HG03432 (cell line): ENCODE results near the gene UQCR11.

ENCODE experiments used
- ATAC-seq: cut with Tn5 transposase; IDR thresholded peaks from one replicate; pipeline ENCODE4 v1.9.1; 2021; ENCODE audit warnings: mild to moderate bottlenecking, moderate library complexity; ENCODE audit not compliant: unreplicated experiment

Gene UQCR11

GRCh38 chr19:1636325-1637236 is 31.3 kb upstream of the UQCR11 start:
- no peak for ATAC-seq

DNA sequence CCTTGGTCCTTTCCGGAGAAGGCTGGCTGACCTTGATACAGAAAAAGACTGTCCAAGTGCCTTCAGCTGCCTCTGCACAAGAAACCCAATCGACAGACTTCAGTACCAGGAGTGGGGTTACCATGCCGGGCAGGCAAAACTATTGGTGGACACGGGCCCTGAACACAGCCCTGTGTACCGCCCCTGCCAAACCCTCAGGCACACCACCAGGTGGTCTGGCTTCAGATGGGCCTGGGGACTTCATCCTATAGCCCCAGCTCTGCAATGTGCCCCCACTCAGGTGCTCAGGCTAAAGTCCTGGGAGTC is 29.6 kb upstream of the UQCR11 start:
- ATAC-seq, result no peak

DNA sequence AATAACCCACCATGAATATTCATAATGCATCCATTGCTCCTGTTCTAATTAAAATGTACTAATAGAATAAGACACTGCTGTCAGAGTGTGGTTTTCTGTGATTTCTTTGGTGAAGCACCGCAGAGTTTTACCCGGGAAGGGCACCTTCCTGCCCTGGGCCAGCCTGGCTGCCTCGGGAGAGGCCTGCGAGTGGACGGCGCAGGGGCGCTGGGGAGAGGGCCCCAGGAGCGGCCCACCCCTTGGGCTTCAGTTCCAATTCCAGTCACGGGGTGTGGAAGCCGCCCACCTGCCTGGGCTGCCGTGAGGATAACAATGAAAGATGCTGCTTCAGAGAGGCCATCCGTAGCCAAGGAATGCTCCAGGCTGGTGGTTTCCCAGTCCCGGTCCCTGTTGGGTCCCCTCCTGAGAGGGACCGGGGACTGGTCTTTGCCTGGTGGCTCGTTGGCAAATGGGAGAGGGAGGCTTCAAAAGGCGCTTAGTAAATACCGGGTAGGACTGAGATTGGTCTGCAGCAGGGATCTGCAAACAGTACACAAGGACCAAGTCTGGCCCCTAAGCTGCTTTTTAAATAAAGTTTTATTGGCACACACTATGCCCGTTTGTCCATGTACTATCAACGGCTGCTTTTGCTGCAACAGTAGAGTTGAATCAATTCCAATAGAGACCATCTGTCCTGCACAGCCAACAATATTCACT is 29.1 kb upstream of the UQCR11 start:
- no peak for ATAC-seq

DNA sequence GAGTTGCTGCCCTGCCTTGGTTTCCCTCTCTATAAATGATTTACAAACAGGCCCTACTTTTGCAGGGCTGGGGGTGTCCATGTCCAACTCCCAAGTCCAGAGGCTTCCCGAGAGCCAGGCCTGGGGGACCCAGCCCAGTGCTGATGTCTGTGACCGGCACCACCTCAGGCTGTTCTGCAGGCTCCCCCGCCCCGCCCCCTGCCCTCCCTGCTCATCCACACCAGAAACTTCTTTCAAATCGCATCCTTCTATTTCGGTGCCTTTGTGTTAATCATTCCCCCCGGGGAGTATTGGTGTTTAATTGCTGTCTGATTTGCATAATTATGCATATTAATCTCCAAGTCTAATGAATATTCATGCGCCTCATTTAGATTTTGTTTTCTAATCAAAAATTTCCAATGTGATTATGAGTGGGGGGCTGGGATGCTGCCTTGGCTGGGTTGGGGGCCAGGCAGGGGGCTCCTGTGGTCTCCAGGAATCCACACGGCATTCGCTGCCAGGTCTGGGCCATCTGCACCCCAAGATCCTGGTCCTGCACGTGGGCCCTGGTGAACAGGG is 28.1 kb upstream of the UQCR11 start:
- ATAC-seq, result no peak

- no peak for ATAC-seq
These were observed 27.4 kb upstream of the UQCR11 start for GRCh38 chr19:1632462-1633268.

DNA sequence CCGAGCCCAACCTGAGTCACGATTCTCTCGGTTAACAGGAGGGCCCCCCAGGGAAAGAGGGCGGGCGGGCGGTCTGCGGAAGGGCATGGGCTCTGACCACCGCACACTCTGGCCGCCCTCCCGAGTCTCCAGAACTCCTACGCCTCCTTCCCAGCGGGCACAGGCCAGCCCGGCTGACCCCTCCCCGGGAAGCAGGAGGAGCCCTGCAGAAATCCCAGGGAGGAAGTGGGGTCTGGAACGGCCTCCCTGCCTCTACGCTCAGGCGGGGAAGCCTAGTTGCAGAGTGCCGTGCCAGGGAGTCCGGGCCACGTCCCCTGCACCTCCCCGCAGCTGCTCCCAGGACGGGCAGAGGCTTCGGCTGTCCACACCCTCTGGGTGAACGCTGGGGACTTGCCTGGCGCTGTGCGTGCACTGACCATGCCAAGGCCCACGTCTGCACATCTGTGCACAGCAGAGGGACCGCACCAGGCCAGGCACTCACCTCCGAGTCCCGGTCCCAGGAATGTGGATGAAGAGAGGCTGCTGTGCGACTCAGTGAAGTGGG is 26.4 kb upstream of the UQCR11 start:
- ATAC-seq, result no peak

DNA sequence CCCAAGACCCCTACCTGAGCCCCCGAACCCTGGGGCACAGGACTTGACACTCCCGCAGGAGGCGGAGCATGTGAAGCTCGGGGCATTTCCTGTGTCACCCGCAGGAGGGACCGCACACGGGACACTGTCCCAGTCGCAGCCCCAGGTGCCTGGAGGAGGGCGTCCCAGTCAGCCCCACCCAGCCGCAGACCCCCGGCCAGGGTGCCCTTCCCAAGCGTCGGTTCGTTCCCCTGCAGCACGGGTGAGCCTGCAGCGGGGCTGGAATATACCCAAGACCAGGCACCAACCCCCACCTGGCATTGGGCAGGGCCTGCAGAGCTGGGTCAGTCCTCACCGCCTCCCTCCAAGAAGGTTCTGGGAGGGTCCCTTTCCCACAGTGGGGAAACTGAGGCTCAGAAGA is 25.5 kb upstream of the UQCR11 start:
- ATAC-seq, result no peak

- no peak for ATAC-seq
These were observed 24.8 kb upstream of the UQCR11 start for GRCh38 chr19:1630012-1630411.

GRCh38 chr19:1629256-1629808 is 24.1 kb upstream of the UQCR11 start:
- ATAC-seq, result no peak

DNA sequence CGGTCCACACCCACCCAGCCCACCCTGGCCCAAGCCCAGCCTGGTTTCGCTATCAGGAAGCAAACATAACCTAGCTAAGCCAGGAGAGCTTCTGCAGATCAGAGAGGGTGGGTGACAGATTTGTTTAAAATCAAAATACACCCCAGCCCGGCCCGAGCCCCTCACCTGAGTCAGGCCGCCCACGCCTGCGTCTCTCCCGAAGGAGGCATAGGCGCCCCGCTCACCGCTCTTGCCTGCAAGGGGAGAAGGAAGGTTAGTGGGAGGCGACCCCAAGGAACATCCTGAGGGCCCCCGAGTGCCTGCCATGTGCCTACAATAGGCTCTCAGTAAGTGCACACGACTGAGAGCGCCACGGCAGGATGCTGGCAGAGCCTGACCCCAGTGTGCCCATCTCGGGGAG is 21.9 kb upstream of the UQCR11 start:
- ATAC-seq, result no peak

DNA sequence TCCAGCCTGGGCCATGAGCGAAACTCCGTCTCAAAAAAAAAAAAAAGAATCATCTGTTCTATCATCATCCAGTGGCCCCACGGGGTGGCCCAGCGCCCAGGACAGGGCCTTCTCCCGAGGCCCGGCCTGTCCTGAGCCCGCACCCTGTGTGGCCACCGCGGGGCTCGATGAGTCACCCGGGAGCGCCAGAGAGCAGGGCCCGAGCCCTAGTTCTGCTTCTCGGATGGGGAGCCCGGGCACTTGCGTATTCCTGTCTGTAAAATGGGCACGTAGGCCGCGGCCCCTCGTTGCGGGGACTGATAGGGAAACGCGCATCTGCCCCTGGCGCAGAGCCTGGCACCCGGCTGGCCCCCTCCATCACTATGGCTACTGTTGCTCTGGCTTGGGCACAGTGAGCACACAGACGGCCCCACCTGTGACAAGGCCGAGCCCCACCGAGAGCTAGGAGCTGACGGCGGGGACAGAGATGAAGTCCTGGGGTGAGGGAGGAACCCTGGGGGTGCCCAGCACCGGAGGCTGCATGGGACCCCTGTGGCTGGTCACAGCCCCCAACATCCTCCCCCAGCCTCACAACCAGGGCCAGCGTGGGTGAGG is 21.3 kb upstream of the UQCR11 start:
- ATAC-seq, result no peak

DNA sequence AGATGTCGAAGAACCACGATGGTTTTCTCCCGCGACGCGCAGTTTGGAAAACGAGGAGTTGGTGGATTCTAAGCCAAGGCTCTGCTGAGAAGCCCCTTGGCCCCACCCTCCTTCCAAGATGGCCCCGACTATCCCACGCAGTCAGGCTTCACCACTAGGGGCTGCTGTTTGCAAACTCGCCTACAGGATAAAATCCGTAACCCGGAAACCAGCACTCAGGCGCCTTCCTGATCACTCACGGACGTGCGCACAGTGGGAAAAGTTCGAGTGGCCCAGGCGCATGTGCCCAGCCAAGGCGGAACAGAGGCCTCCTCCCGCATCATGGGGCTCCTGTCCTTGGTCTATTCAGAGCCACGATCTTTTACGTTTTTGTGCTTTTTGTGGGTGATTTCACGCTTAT is 19.2 kb upstream of the UQCR11 start:
- no peak for ATAC-seq

- ATAC-seq, result no peak
These were observed 17.3 kb upstream of the UQCR11 start for GRCh38 chr19:1622541-1622940.

DNA sequence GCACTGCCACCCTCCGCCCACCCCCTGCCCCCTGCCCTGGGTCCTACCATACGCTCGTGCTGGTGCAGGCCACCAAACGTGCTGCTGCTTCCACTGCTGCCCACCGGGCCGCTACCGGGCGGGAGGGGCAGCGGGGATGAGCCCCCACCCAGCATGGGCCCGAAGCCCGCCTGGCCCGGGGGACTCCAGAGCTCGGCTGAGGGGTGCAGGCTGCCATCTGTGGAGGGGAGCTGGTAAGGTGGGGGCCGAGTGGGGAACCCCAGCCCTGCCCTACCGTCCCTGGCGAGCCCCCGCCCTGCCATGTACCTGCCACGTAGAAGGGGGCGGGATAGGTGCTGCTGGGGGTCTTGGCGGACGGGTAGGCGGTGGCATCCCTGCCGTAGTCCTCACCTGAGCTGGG is 16.7 kb upstream of the UQCR11 start:
- no peak for ATAC-seq

DNA sequence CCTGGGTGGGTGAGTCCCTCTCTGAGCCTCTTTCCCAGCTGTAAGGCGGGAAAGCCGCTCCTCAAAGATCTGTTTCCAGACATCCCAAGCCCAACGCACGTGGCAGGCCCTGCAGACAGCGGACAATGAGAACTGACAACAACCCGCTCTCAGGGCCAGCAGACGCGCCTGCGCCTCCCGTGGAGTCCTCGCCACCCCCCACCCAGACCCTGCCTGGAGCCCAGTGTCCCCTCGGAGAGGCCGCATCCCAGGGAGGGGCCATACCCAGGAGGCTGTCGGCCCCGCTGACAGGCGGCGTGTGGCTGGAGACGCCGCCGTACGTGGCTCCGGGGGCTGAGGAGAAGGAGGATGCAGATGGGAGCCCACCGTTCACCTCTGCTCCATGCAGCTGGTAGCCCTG is 16.3 kb upstream of the UQCR11 start:
- no peak for ATAC-seq

DNA sequence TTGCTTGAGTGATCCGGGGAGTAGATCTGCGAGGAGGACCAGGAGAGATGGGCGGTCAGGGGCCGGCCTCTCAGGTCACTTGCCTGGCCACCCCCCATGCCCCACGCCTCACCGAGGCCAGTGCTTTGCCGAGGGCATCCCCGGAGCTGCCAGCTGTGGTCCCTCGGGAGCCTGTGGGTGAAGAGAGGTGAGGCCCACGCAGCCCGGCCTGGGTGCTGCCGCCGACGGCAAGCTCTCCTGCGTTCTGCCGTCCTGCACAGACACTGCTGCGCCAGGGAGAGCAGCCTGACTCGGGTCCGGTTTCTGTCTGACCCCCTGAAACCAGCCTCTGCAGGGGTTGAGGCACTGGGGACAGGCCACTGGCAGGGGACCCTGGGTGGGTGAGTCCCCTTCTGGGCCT is 15.8 kb upstream of the UQCR11 start:
- no peak for ATAC-seq

DNA sequence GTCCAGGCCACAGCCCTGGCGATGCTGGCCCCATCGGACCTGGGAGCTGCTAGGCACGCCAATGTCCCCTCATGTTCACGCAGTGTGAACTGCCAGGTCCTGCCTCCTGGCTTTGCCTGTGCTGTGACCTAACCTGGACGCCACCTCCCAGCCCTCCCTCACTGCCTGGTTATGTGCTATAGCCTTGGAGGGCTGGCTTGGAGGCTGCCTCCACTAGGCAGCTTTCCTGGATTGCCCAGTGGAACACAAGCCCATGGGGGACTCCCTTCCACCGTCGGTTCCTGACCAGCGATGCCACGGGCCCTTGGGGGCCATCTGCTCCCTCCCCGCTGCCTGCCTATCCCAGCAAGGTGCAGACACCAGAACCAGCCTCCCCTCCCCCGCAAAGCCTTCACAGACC is 15.2 kb upstream of the UQCR11 start:
- no peak for ATAC-seq

DNA sequence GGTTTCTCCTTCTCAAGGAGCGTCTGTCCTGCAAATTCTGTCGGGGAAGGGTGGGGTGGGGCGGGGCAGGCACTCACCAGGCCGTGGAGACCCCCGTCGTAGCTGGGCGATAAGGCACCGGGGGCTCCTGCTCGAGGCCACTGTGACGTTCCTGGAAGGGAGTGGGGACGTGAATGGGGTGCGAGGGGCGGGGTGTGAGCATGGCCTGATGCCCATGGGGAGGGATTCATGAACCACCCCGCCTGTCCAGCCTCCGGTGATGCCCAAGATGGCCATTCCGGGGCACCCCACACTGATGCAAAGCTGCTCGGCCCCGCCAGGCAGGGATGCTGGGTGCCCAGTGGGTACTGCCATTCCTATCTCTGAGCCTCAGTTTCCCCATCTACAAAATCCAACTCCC is 14.4 kb upstream of the UQCR11 start:
- ATAC-seq, result no peak

GRCh38 chr19:1619094-1619439 is 13.8 kb upstream of the UQCR11 start:
- no peak for ATAC-seq
